Measurements from ENCODE around the gene ZNF503.

DNA sequence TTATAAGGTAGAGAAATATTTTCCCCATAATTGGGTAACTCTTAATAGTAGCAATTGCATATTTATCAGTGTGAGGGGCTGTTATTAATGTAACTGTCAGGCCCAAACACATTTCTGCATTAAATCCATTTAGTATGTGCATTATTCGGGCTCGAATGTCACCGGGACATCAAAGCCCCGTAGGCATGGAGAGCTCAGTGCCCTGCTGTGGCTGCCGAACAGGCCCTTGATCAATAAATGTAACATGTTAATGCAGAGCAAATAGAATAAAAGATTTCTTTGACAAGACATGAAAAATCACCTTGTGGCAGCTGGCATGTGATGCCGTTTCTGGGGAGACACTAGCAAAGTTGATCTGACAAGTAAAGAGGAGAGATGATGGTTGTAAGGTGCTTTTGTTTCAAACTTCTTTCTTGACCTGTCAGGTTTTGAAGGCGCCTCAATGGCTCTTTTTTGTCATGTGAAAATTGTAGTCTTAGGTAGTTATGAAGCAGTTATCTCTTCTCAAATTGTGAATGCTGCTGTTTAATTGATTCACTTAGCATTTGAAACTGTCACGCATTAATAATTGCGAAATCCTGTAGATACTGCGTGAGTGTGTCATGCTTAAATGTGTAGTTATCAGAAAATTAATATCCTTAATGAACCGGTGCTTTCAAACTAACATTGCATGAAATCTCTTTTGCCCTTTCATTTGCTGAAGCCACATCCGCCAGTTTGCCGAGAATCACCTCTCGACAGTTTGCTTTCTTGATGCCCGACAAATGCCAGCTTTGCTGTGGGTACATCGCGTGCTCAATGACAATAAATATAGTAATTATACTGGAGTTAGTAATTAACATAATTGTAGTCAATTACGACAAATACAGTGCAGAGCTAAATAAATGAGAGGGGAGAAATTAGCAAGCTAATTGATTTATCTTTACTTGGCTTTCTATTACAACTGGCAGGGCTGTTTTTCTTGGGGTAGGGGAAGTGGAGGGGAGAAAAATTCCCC, 49.4 kb upstream of the ZNF503 start:
- TF ChIP-seq, protein P1, sequence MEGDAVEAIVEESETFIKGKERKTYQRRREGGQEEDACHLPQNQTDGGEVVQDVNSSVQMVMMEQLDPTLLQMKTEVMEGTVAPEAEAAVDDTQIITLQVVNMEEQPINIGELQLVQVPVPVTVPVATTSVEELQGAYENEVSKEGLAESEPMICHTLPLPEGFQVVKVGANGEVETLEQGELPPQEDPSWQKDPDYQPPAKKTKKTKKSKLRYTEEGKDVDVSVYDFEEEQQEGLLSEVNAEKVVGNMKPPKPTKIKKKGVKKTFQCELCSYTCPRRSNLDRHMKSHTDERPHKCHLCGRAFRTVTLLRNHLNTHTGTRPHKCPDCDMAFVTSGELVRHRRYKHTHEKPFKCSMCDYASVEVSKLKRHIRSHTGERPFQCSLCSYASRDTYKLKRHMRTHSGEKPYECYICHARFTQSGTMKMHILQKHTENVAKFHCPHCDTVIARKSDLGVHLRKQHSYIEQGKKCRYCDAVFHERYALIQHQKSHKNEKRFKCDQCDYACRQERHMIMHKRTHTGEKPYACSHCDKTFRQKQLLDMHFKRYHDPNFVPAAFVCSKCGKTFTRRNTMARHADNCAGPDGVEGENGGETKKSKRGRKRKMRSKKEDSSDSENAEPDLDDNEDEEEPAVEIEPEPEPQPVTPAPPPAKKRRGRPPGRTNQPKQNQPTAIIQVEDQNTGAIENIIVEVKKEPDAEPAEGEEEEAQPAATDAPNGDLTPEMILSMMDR (conservative IDR thresholded peaks at IDR 0.05; ENCODE audit: low read depth in 2 of 2) = no peak
- no peak for TF ChIP-seq POLR2AphosphoS5 (IDR thresholded peaks at IDR 0.05; ENCODE audit: low read depth)
